GM21786 (cell line): ENCODE data around the gene CDC42EP2.

Source experiments
- ATAC-seq: cut with Tn5 transposase; IDR thresholded peaks from one replicate; pipeline ENCODE4 v1.9.1; 2021; ENCODE audit not compliant: unreplicated experiment

Gene CDC42EP2

GRCh38 chr11:65297026-65297672, 17.5 kb upstream of the CDC42EP2 start:
- no peak for ATAC-seq

GRCh38 chr11:65298131-65298535, 16.5 kb upstream of the CDC42EP2 start:
- ATAC-seq, result no peak

- ATAC-seq, result no peak
Observed at GRCh38 chr11:65298655-65299179, 15.9 kb upstream of the CDC42EP2 start.

- no peak for ATAC-seq
Observed at GRCh38 chr11:65300621-65301275, 13.9 kb upstream of the CDC42EP2 start.

- no peak for ATAC-seq
Observed at GRCh38 chr11:65301491-65302329, 13.0 kb upstream of the CDC42EP2 start.

- ATAC-seq, result no peak
Observed at GRCh38 chr11:65303555-65303954, 11.1 kb upstream of the CDC42EP2 start.

GRCh38 chr11:65304110-65304509, 10.6 kb upstream of the CDC42EP2 start:
- no peak for ATAC-seq

- no peak for ATAC-seq
Observed at GRCh38 chr11:65304613-65305012, 10.1 kb upstream of the CDC42EP2 start.

- no peak for ATAC-seq
Observed at GRCh38 chr11:65305501-65306268, 9.0 kb upstream of the CDC42EP2 start.

- ATAC-seq, result no peak
Observed at GRCh38 chr11:65307298-65308229, 7.1 kb upstream of the CDC42EP2 start.

GRCh38 chr11:65308281-65308891, 6.3 kb upstream of the CDC42EP2 start:
- no peak for ATAC-seq

- no peak for ATAC-seq
Observed at GRCh38 chr11:65309006-65309405, 5.7 kb upstream of the CDC42EP2 start.

- ATAC-seq, result no peak
Observed at GRCh38 chr11:65310215-65310614, 4.5 kb upstream of the CDC42EP2 start.

GRCh38 chr11:65310736-65311135, 3.9 kb upstream of the CDC42EP2 start:
- ATAC-seq, result no peak

- no peak for ATAC-seq
Observed at GRCh38 chr11:65311170-65311678, 3.4 kb upstream of the CDC42EP2 start.

- ATAC-seq, result no peak
Observed at GRCh38 chr11:65315204-65315865, 669 bp downstream of the CDC42EP2 start.

GRCh38 chr11:65315866-65316226, 1.2 kb downstream of the CDC42EP2 start:
- no peak for ATAC-seq

GRCh38 chr11:65316227-65317024, 1.8 kb downstream of the CDC42EP2 start:
- no peak for ATAC-seq
